Stomach (tissue), 4 donors: ENCODE data around the gene UBAC1.

Experiments used
- CTCF ChIP-seq, 7 experiments: fragments of 450-650 bp in 4 of 7; fragments of 200-600 bp in 3 of 7; sonication (generic) in 3 of 7; IDR thresholded peaks; one replicate each; pipeline ENCODE4 v1.5.1; 2016 to 2019; ENCODE audit warnings: antibody characterized with exemption in 7 of 7, control low read depth in 2 of 7, mild to moderate bottlenecking in 1 of 7
- POLR2A ChIP-seq, 4 donors: fragments of 450-650 bp; IDR thresholded peaks; one replicate each; pipeline ENCODE4 v1.6.1; 2016; ENCODE audit warnings: antibody characterized with exemption in 4 of 4, control low read depth in 2 of 4, mild to moderate bottlenecking in 1 of 4, moderate library complexity in 1 of 4

GRCh38 chr9:135988493-135988892, 27.3 kb upstream of the UBAC1 start:
- no peak for TF ChIP-seq CTCF (IDR thresholded peaks at IDR 0.05)
- no peak for TF ChIP-seq POLR2A (IDR thresholded peaks at IDR 0.05)
